ENCODE measurements around the gene SEC22A. TPM values are rescaled to one million over a fixed set of nuclear protein-coding genes. Genes with fewer than 3 reads are reported as not detected.

The SEC22A gene
- total RNA-seq, 1 experiment from 2014 or later = 46.3 TPM

GRCh38 chr3:123307064-123307463 lies 105.3 kb downstream of the SEC22A start:
- no peak overlapping the region for H2AFZ ChIP-seq (ENCODE audit: low read length)
- H3K9me3 ChIP-seq (ENCODE audit: low read length) = no peaks in the 10 kb centered on the region
- no peaks in the 10 kb centered on the region for H4K20me1 ChIP-seq (ENCODE audit: insufficient read depth, low read depth, low read length)
- no peaks in the 10 kb centered on the region for H3K36me3 ChIP-seq (ENCODE audit: insufficient read depth, low read length)
- no peak overlapping the region for H3K27ac ChIP-seq (ENCODE audit: low read length)
- no peaks in the 10 kb centered on the region for H3K9me2 ChIP-seq (replicated peaks; ENCODE audit: insufficient read depth, low read length)
- peaks cover 16% of the 10 kb centered on the region for H3K4me1 ChIP-seq (ENCODE audit: low read length)
- no peaks in the 10 kb centered on the region for H3K79me2 ChIP-seq (ENCODE audit: low read length)
- no peak for DNase-seq
- no peak overlapping the region for H3K9ac ChIP-seq (ENCODE audit: low read length)
- H3K4me2 ChIP-seq (ENCODE audit: low read depth, low read length, poor library complexity, severe bottlenecking) = no peak overlapping the region
- no peaks in the 10 kb centered on the region for H3K27me3 ChIP-seq (ENCODE audit: low read length)
- no peak overlapping the region for H3K4me3 ChIP-seq (ENCODE audit: low read length)

GRCh38 chr3:123310186-123310585 lies 108.4 kb downstream of the SEC22A start:
- no peak overlapping the region for H3K4me2 ChIP-seq (ENCODE audit: low read depth, low read length, poor library complexity, severe bottlenecking)

GRCh38 chr3:123310741-123311140 lies 109.0 kb downstream of the SEC22A start:
- Histone ChIP-seq H3K27me3 (ENCODE audit: low read length) (no peaks in the 10 kb centered on the region), H3K4me2 (ENCODE audit: low read depth, low read length, poor library complexity, severe bottlenecking) (no peak overlapping the region), H3K9ac (ENCODE audit: low read length) (no peak overlapping the region), H2AFZ (ENCODE audit: low read length) (no peak overlapping the region), H3K9me2 (replicated peaks; ENCODE audit: insufficient read depth, low read length) (no peaks in the 10 kb centered on the region), H3K79me2 (ENCODE audit: low read length) (no peaks in the 10 kb centered on the region), H3K36me3 (ENCODE audit: insufficient read depth, low read length) (no peaks in the 10 kb centered on the region), H3K4me1 (ENCODE audit: low read length) (peaks cover 10% of the 10 kb centered on the region), H3K4me3 (ENCODE audit: low read length) (no peak overlapping the region), H3K27ac (ENCODE audit: low read length) (no peak overlapping the region), H4K20me1 (ENCODE audit: insufficient read depth, low read depth, low read length) (no peaks in the 10 kb centered on the region), H3K9me3 (ENCODE audit: low read length) (no peaks in the 10 kb centered on the region)
- no peak for DNase-seq

More at GRCh38 chr3:123310186-123310585, 108.4 kb downstream of the SEC22A start:
- H2AFZ ChIP-seq (ENCODE audit: low read length) = no peak overlapping the region
- H3K36me3 ChIP-seq (ENCODE audit: insufficient read depth, low read length) = no peaks in the 10 kb centered on the region
- H3K9me2 ChIP-seq (replicated peaks; ENCODE audit: insufficient read depth, low read length) = no peaks in the 10 kb centered on the region
- no peaks in the 10 kb centered on the region for H4K20me1 ChIP-seq (ENCODE audit: insufficient read depth, low read depth, low read length)
- H3K27me3 ChIP-seq (ENCODE audit: low read length) = no peaks in the 10 kb centered on the region
- H3K4me1 ChIP-seq (ENCODE audit: low read length) = peaks cover 10% of the 10 kb centered on the region
- no peaks in the 10 kb centered on the region for H3K9me3 ChIP-seq (ENCODE audit: low read length)
- H3K4me3 ChIP-seq (ENCODE audit: low read length) = no peak overlapping the region
- H3K27ac ChIP-seq (ENCODE audit: low read length) = no peak overlapping the region
- H3K79me2 ChIP-seq (ENCODE audit: low read length) = no peaks in the 10 kb centered on the region
- H3K9ac ChIP-seq (ENCODE audit: low read length) = no peak overlapping the region
- no peak for DNase-seq

GRCh38 chr3:123311201-123311600 lies 109.5 kb downstream of the SEC22A start:
- Histone ChIP-seq H3K4me3 (ENCODE audit: low read length) (no peak overlapping the region), H3K4me1 (ENCODE audit: low read length) (peaks cover 10% of the 10 kb centered on the region), H4K20me1 (ENCODE audit: insufficient read depth, low read depth, low read length) (no peaks in the 10 kb centered on the region), H3K4me2 (ENCODE audit: low read depth, low read length, poor library complexity, severe bottlenecking) (no peak overlapping the region), H3K9ac (ENCODE audit: low read length) (no peak overlapping the region), H2AFZ (ENCODE audit: low read length) (no peak overlapping the region), H3K27me3 (ENCODE audit: low read length) (no peaks in the 10 kb centered on the region), H3K36me3 (ENCODE audit: insufficient read depth, low read length) (no peaks in the 10 kb centered on the region), H3K9me3 (ENCODE audit: low read length) (no peaks in the 10 kb centered on the region), H3K79me2 (ENCODE audit: low read length) (no peaks in the 10 kb centered on the region), H3K27ac (ENCODE audit: low read length) (no peak overlapping the region), H3K9me2 (replicated peaks; ENCODE audit: insufficient read depth, low read length) (no peaks in the 10 kb centered on the region)
- DNase-seq = no peak

- Histone ChIP-seq H4K20me1 (ENCODE audit: insufficient read depth, low read depth, low read length) (no peaks in the 10 kb centered on the region), H3K79me2 (ENCODE audit: low read length) (no peaks in the 10 kb centered on the region), H3K9ac (ENCODE audit: low read length) (no peak overlapping the region), H2AFZ (ENCODE audit: low read length) (no peak overlapping the region), H3K27me3 (ENCODE audit: low read length) (no peaks in the 10 kb centered on the region), H3K36me3 (ENCODE audit: insufficient read depth, low read length) (no peaks in the 10 kb centered on the region), H3K9me3 (ENCODE audit: low read length) (no peaks in the 10 kb centered on the region), H3K4me2 (ENCODE audit: low read depth, low read length, poor library complexity, severe bottlenecking) (no peak overlapping the region), H3K4me3 (ENCODE audit: low read length) (no peak overlapping the region), H3K4me1 (ENCODE audit: low read length) (peaks cover 6% of the 10 kb centered on the region), H3K27ac (ENCODE audit: low read length) (no peak overlapping the region), H3K9me2 (replicated peaks; ENCODE audit: insufficient read depth, low read length) (no peaks in the 10 kb centered on the region)
- DNase-seq = no peak
These were observed 110.9 kb downstream of the SEC22A start for GRCh38 chr3:123312331-123313265.

GRCh38 chr3:123313889-123314288 lies 112.1 kb downstream of the SEC22A start:
- no peaks in the 10 kb centered on the region for H4K20me1 ChIP-seq (ENCODE audit: insufficient read depth, low read depth, low read length)
- no peaks in the 10 kb centered on the region for H3K79me2 ChIP-seq (ENCODE audit: low read length)
- no peak overlapping the region for H2AFZ ChIP-seq (ENCODE audit: low read length)
- no peaks in the 10 kb centered on the region for H3K27me3 ChIP-seq (ENCODE audit: low read length)
- H3K36me3 ChIP-seq (ENCODE audit: insufficient read depth, low read length) = no peaks in the 10 kb centered on the region
- no peaks in the 10 kb centered on the region for H3K9me3 ChIP-seq (ENCODE audit: low read length)
- peaks cover 6% of the 10 kb centered on the region for H3K4me1 ChIP-seq (ENCODE audit: low read length)
- no peak overlapping the region for H3K9ac ChIP-seq (ENCODE audit: low read length)
- H3K4me2 ChIP-seq (ENCODE audit: low read depth, low read length, poor library complexity, severe bottlenecking) = no peak overlapping the region
- H3K27ac ChIP-seq (ENCODE audit: low read length) = no peak overlapping the region
- H3K4me3 ChIP-seq (ENCODE audit: low read length) = no peak overlapping the region
- DNase-seq = no peak
- H3K9me2 ChIP-seq (replicated peaks; ENCODE audit: insufficient read depth, low read length) = no peaks in the 10 kb centered on the region

GRCh38 chr3:123314359-123315270 lies 112.9 kb downstream of the SEC22A start:
- H3K36me3 ChIP-seq (ENCODE audit: insufficient read depth, low read length) = no peaks in the 10 kb centered on the region
- H3K27me3 ChIP-seq (ENCODE audit: low read length) = no peaks in the 10 kb centered on the region
- no peak for DNase-seq
- no peak overlapping the region for H3K4me2 ChIP-seq (ENCODE audit: low read depth, low read length, poor library complexity, severe bottlenecking)
- no peak overlapping the region for H3K9ac ChIP-seq (ENCODE audit: low read length)
- no peaks in the 10 kb centered on the region for H3K9me2 ChIP-seq (replicated peaks; ENCODE audit: insufficient read depth, low read length)
- H3K79me2 ChIP-seq (ENCODE audit: low read length) = no peaks in the 10 kb centered on the region
- H2AFZ ChIP-seq (ENCODE audit: low read length) = no peak overlapping the region
- peaks cover 6% of the 10 kb centered on the region for H3K4me1 ChIP-seq (ENCODE audit: low read length)
- no peak overlapping the region for H3K4me3 ChIP-seq (ENCODE audit: low read length)
- H3K9me3 ChIP-seq (ENCODE audit: low read length) = no peaks in the 10 kb centered on the region
- no peaks in the 10 kb centered on the region for H4K20me1 ChIP-seq (ENCODE audit: insufficient read depth, low read depth, low read length)
- H3K27ac ChIP-seq (ENCODE audit: low read length) = no peak overlapping the region

GRCh38 chr3:123315271-123315595 lies 113.5 kb downstream of the SEC22A start:
- no peak overlapping the region for H3K4me3 ChIP-seq (ENCODE audit: low read length)
- DNase-seq = no peak
- no peak overlapping the region for H3K9ac ChIP-seq (ENCODE audit: low read length)
- H3K27ac ChIP-seq (ENCODE audit: low read length) = no peak overlapping the region
- no peaks in the 10 kb centered on the region for H3K9me3 ChIP-seq (ENCODE audit: low read length)
- H3K4me1 ChIP-seq (ENCODE audit: low read length) = peaks cover 6% of the 10 kb centered on the region
- H4K20me1 ChIP-seq (ENCODE audit: insufficient read depth, low read depth, low read length) = no peaks in the 10 kb centered on the region
- no peaks in the 10 kb centered on the region for H3K79me2 ChIP-seq (ENCODE audit: low read length)
- no peak overlapping the region for H3K4me2 ChIP-seq (ENCODE audit: low read depth, low read length, poor library complexity, severe bottlenecking)
- no peaks in the 10 kb centered on the region for H3K36me3 ChIP-seq (ENCODE audit: insufficient read depth, low read length)
- H2AFZ ChIP-seq (ENCODE audit: low read length) = no peak overlapping the region
- no peaks in the 10 kb centered on the region for H3K9me2 ChIP-seq (replicated peaks; ENCODE audit: insufficient read depth, low read length)
- H3K27me3 ChIP-seq (ENCODE audit: low read length) = no peaks in the 10 kb centered on the region
